Renal pelvis (tissue), 4 donors: ENCODE data around the gene ADARB2. TPM values are rescaled to one million over a fixed set of nuclear protein-coding genes. Genes with fewer than 3 reads are reported as not detected.
"Not testable (repeated sequence)": the region's sequence is repeated elsewhere in the genome, so short reads cannot be mapped to it uniquely, and the experiment has no call there.

Experiments
- DNase-seq: peaks from one replicate; pipeline ENCODE4 v3.0.0-alpha.2; 2013
- polyA plus RNA-seq, 3 donors: library from polyadenylated mRNA; unstranded; fragments of 120-200 nt; gene quantifications; one replicate each; pipeline ENCODE4 v1.2.1, GENCODE V29; 2013; ENCODE audit not compliant: insufficient read length in 3 of 3

ADARB2 gene
- polyA plus RNA-seq, 3 donors: 0.62 to 3.0 (median 1.1) TPM

- DNase-seq: no peak
Measured at GRCh38 chr10:1549591-1550290, 187.6 kb downstream of the ADARB2 start.

- no peak for DNase-seq
Measured at GRCh38 chr10:1548596-1548995, 188.7 kb downstream of the ADARB2 start.

GRCh38 chr10:1548146-1548545, 189.2 kb downstream of the ADARB2 start:
- DNase-seq: no peak

- no peak for DNase-seq
Measured at GRCh38 chr10:1546431-1547110, 190.8 kb downstream of the ADARB2 start.

- no peak for DNase-seq
Measured at GRCh38 chr10:1545524-1545923, 191.8 kb downstream of the ADARB2 start.

- DNase-seq: no peak
Measured at GRCh38 chr10:1544929-1545328, 192.4 kb downstream of the ADARB2 start.

GRCh38 chr10:1544209-1544673, 193.1 kb downstream of the ADARB2 start:
- DNase-seq: no peak

GRCh38 chr10:1543596-1543995, 193.7 kb downstream of the ADARB2 start:
- no peak for DNase-seq

- DNase-seq: no peak
Measured at GRCh38 chr10:1542941-1543340, 194.4 kb downstream of the ADARB2 start.

- no peak for DNase-seq
Measured at GRCh38 chr10:1540144-1540543, 197.2 kb downstream of the ADARB2 start.

- no peak for DNase-seq
Measured at GRCh38 chr10:1539216-1539615, 198.1 kb downstream of the ADARB2 start.

- DNase-seq: no peak
Measured at GRCh38 chr10:1538531-1539061, 198.7 kb downstream of the ADARB2 start.

GRCh38 chr10:1538121-1538520, 199.2 kb downstream of the ADARB2 start:
- DNase-seq: no peak

GRCh38 chr10:1537449-1537848, 199.9 kb downstream of the ADARB2 start:
- not testable (repeated sequence) for DNase-seq

- DNase-seq: no peak
Measured at GRCh38 chr10:1536341-1536740, 201.0 kb downstream of the ADARB2 start.

GRCh38 chr10:1535301-1535965, 201.9 kb downstream of the ADARB2 start:
- DNase-seq: no peak

GRCh38 chr10:1534820-1535219, 202.5 kb downstream of the ADARB2 start:
- DNase-seq: no peak

GRCh38 chr10:1532636-1533035, 204.7 kb downstream of the ADARB2 start:
- DNase-seq: no peak

- no peak for DNase-seq
Measured at GRCh38 chr10:1531883-1532597, 205.3 kb downstream of the ADARB2 start.

GRCh38 chr10:1530871-1531517, 206.3 kb downstream of the ADARB2 start:
- no peak for DNase-seq

GRCh38 chr10:1529806-1530413, 207.4 kb downstream of the ADARB2 start:
- DNase-seq: no peak
